Endothelial cell of umbilical vein (primary cell): ENCODE measurements around the gene TMEM45B.

Experiments used
- CTCF ChIP-seq, 2 donors: IDR thresholded peaks; 1 replicate in 1 of 2; 2 replicates in 1 of 2; pipeline ENCODE4 v1.5.1; 2011; ENCODE audit warnings: low read length in 2 of 2, mild to moderate bottlenecking in 2 of 2, moderate library complexity in 2 of 2, control low read depth in 1 of 2, inconsistent platforms in 1 of 2, low read depth in 1 of 2; ENCODE audit not compliant: insufficient read depth in 1 of 2; ENCODE audit errors: extremely low read depth in 1 of 2
- EZH2 ChIP-seq: IDR thresholded peaks from 2 replicates; pipeline ENCODE4 v1.6.1; 2012; ENCODE audit warnings: borderline replicate concordance, low read depth, mild to moderate bottlenecking, moderate library complexity, low read length, inconsistent platforms; ENCODE audit not compliant: severe bottlenecking
- FOS ChIP-seq: IDR thresholded peaks from 2 replicates; pipeline ENCODE4 v1.6.1; 2011; ENCODE audit warnings: mild to moderate bottlenecking, low read length, moderate library complexity, borderline replicate concordance; ENCODE audit not compliant: insufficient read depth
- POLR2AphosphoS5 ChIP-seq: IDR thresholded peaks from 2 replicates; pipeline ENCODE4 v1.6.1; 2012; ENCODE audit warnings: low read depth, mild to moderate bottlenecking, control low read depth, low read length, moderate library complexity; ENCODE audit not compliant: insufficient read depth

GRCh38 chr11:129785383-129786111 lies 30.1 kb upstream of the TMEM45B start:
- no peak for TF ChIP-seq CTCF (IDR thresholded peaks at IDR 0.05; ENCODE audit: extremely low read depth in 1 of 2, insufficient read depth in 1 of 2, low read depth in 1 of 2, low read length in 2 of 2)
- TF ChIP-seq EZH2 = no peak
- TF ChIP-seq FOS = no peak
- TF ChIP-seq POLR2AphosphoS5 = no peak
